OCI-LY7 (cell line): ENCODE measurements around the gene PDZRN3. TPM values are rescaled to one million over a fixed set of nuclear protein-coding genes. Genes with fewer than 3 reads are reported as not detected.

Experiments used
- BruUV-seq: library from RNA; stranded (reverse); fragments of 400-500 nt; replicated peaks from 2 replicates; lab custom pipeline; 2021; lab: Mats Ljungman, UMichigan
- CTCF ChIA-PET: fragments of 300-600 bp; sonication (Branson Sonifier 250); formaldehyde crosslinking; loops from one replicate; lab custom pipeline; 2022; ENCODE audit warnings: antibody characterized with exemption; ENCODE audit not compliant: unreplicated experiment; lab: Charles Lee
- POLR2A ChIA-PET: fragments of 300-600 bp; sonication (Branson Sonifier 250); formaldehyde crosslinking; loops from one replicate; lab custom pipeline; 2022; ENCODE audit warnings: antibody characterized with exemption; lab: Charles Lee
- DNase-seq: peaks from one replicate; pipeline ENCODE4 v3.0.0-alpha.2; 2015; ENCODE audit warnings: low spot score
- H2AFZ ChIP-seq: fragments of 200-600 bp; sonication (generic), shearing (Covaris generic); 2 replicates; pipeline ENCODE4 v1.6.1; 2014; ENCODE audit warnings: mild to moderate bottlenecking, antibody characterized with exemption, low read length, moderate library complexity
- H3K27ac ChIP-seq: fragments of 200-600 bp; sonication (generic); 2 replicates; pipeline ENCODE4 v1.5.1; 2014; ENCODE audit warnings: mixed run types, low read depth, mild to moderate bottlenecking, moderate library complexity, low read length, inconsistent platforms; ENCODE audit not compliant: poor library complexity, severe bottlenecking
- H3K36me3 ChIP-seq: fragments of 200-600 bp; sonication (generic); 2 replicates; pipeline ENCODE4 v1.6.1; 2014; ENCODE audit warnings: mild to moderate bottlenecking, antibody characterized with exemption, low read length, moderate library complexity, mixed read lengths; ENCODE audit not compliant: insufficient read depth
- H3K4me1 ChIP-seq: fragments of 200-600 bp; sonication (generic); 2 replicates; pipeline ENCODE4 v1.5.1; 2014; ENCODE audit warnings: mild to moderate bottlenecking, low read length; ENCODE audit not compliant: insufficient read depth, poor library complexity, severe bottlenecking
- H3K4me2 ChIP-seq: fragments of 200-600 bp; sonication (generic); 2 replicates; pipeline ENCODE4 v1.6.1; 2014; ENCODE audit warnings: mild to moderate bottlenecking, low read length
- H3K4me3 ChIP-seq: fragments of 200-600 bp; sonication (generic); 2 replicates; pipeline ENCODE4 v1.5.1; 2014; ENCODE audit warnings: mild to moderate bottlenecking, low read depth, low read length; ENCODE audit not compliant: poor library complexity, severe bottlenecking
- H3K79me2 ChIP-seq: fragments of 200-600 bp; sonication (generic); 2 replicates; pipeline ENCODE4 v1.6.1; 2016; ENCODE audit warnings: low read depth, mild to moderate bottlenecking, low read length, moderate library complexity, mixed read lengths; ENCODE audit not compliant: insufficient read depth
- H3K9me2 ChIP-seq: fragments of 200-600 bp; sonication (generic); 2 replicates; pipeline ENCODE4 v1.6.1; 2016; ENCODE audit warnings: mild to moderate bottlenecking, low read length, mixed read lengths; ENCODE audit not compliant: insufficient read depth
- H3K9me3 ChIP-seq: fragments of 200-600 bp; sonication (generic); 2 replicates; pipeline ENCODE4 v1.6.1; 2014; ENCODE audit warnings: mild to moderate bottlenecking, mixed run types, low read length, mixed read lengths
- H4K20me1 ChIP-seq: fragments of 200-600 bp; sonication (generic); 2 replicates; pipeline ENCODE4 v1.6.1; 2014; ENCODE audit warnings: mild to moderate bottlenecking, antibody characterized with exemption, low read length, moderate library complexity, mixed read lengths; ENCODE audit not compliant: insufficient read depth
- EZH2phosphoT487 ChIP-seq: fragments of 200-600 bp; sonication (generic); IDR thresholded peaks from 2 replicates; pipeline ENCODE4 v1.6.1; 2018; ENCODE audit warnings: low read depth, borderline replicate concordance, mild to moderate bottlenecking, mixed run types, antibody characterized with exemption, low read length, moderate library complexity, mixed read lengths
- intact Hi-C: fragments of 100-400 bp; cut with micrococcal nuclease; formaldehyde crosslinking; loops from one replicate; pipeline ENCODE4 v1.10.0; 2022; ENCODE audit not compliant: unreplicated experiment
- total RNA-seq, 2 experiments: library from RNA; depleted of rRNA in 1 of 2; stranded (reverse); fragments of >200 nt in 1 of 2; shearing (Covaris generic) in 1 of 2; gene quantifications; 2 replicates each; pipeline ENCODE4 v1.2.3, GENCODE V29; 2014 to 2022
- TF ChIP-seq, protein P1 (sequence below): fragments of 200-600 bp; sonication (generic); conservative IDR thresholded peaks from 2 replicates; pipeline ENCODE4 v1.5.1; 2014; ENCODE audit warnings: mild to moderate bottlenecking, antibody characterized with exemption, low read length, moderate library complexity, mixed read lengths

Gene PDZRN3
- total RNA-seq, 2 experiments from 2014 or later: 0.95 TPM; not detected in 1

DNA sequence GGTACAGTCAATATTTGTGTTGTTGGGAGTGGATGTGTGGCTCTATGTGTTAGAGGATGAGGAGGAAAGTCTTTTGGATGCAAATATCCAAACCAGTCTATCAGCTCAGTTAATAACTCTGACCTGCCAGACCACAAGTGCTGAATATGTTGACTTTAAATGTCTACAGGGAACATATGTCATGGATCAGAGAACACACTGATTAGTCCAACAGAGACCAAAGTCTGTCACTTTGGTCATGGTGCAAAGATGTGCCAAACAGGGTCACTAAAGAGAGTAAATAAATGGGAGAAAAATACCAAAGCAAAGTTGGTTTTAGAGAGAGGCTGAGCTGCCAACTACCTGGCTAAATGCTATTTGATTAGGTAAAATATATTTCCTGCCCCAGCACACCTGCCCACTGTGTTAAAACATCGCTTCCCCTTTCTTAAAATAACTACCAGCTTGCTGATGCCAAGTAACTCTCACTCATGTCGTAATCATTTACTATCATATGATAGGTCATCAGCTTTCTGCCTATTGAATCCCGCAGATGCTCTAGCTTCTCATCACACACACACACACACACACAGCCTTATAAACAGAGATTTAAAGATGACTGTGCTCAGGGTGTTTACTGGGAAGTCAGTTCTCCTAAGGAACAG lies 173.3 kb downstream of the PDZRN3 start:
- Histone ChIP-seq H2AFZ (peak overlapping the region; percentile 33; the same call in 1 of the 2 replicates), H3K36me3 (no peaks in the 10 kb centered on the region), H3K27ac (peak overlapping the region; percentile 57), H3K9me3 (no peaks in the 10 kb centered on the region), H3K4me3 (peak overlapping the region; percentile 37), H3K9me2 (no peaks in the 10 kb centered on the region), H4K20me1 (no peaks in the 10 kb centered on the region), H3K4me1 (peaks cover 46% of the 10 kb centered on the region), H3K4me2 (peak overlapping the region; percentile 70), H3K79me2 (no peaks in the 10 kb centered on the region)
- BruUV-seq: no TSS peak
- ChIA-PET CTCF (interaction anchor here (0.9 kb wide), 1 partner anchor 51 kb away, joined by 3 read pairs; no protein-coding TSS in a partner anchor), POLR2A (interaction anchor here (0.9 to 1.6 kb wide), 5 partner anchors 10 to 51 kb away, joined by 3 to 5 read pairs (median 3); no protein-coding TSS in a partner anchor)
- no peak for TF ChIP-seq EZH2phosphoT487
- TF ChIP-seq, protein P1, sequence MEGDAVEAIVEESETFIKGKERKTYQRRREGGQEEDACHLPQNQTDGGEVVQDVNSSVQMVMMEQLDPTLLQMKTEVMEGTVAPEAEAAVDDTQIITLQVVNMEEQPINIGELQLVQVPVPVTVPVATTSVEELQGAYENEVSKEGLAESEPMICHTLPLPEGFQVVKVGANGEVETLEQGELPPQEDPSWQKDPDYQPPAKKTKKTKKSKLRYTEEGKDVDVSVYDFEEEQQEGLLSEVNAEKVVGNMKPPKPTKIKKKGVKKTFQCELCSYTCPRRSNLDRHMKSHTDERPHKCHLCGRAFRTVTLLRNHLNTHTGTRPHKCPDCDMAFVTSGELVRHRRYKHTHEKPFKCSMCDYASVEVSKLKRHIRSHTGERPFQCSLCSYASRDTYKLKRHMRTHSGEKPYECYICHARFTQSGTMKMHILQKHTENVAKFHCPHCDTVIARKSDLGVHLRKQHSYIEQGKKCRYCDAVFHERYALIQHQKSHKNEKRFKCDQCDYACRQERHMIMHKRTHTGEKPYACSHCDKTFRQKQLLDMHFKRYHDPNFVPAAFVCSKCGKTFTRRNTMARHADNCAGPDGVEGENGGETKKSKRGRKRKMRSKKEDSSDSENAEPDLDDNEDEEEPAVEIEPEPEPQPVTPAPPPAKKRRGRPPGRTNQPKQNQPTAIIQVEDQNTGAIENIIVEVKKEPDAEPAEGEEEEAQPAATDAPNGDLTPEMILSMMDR: no peak
- intact Hi-C loops: loop anchor here (10.0 kb wide), 1 partner anchor 607 kb away; the partner anchor contains the start of gene SHQ1
- peak; percentile 64 for DNase-seq

- no peaks in the 10 kb centered on the region for H3K9me3 ChIP-seq
- intact Hi-C loops: loop anchor here (10.0 kb wide), 1 partner anchor 605 kb away; the partner anchor contains the start of gene SHQ1
- H2AFZ ChIP-seq: peak overlapping the region; percentile 32; the same call in 1 of the 2 replicates
- no peaks in the 10 kb centered on the region for H4K20me1 ChIP-seq
- POLR2A ChIA-PET: interaction anchor here (0.7 to 1.1 kb wide), 2 partner anchors 51 to 55 kb away, joined by 3 read pairs; no protein-coding TSS in a partner anchor
- H3K27ac ChIP-seq: peak overlapping the region; percentile 78
- peaks cover 46% of the 10 kb centered on the region for H3K4me1 ChIP-seq
- CTCF ChIA-PET: interaction anchor here (0.9 kb wide), 1 partner anchor 51 kb away, joined by 3 read pairs; no protein-coding TSS in a partner anchor
- H3K79me2 ChIP-seq: no peaks in the 10 kb centered on the region
- no peaks in the 10 kb centered on the region for H3K9me2 ChIP-seq
- DNase-seq: peak; percentile 4
- TF ChIP-seq, protein P1: no peak
- TF ChIP-seq EZH2phosphoT487: no peak
- no TSS peak for BruUV-seq
- H3K4me2 ChIP-seq: peak overlapping the region; percentile 70
- no peak overlapping the region for H3K4me3 ChIP-seq
- no peaks in the 10 kb centered on the region for H3K36me3 ChIP-seq
Observed at GRCh38 chr3:73449774-73450173, 175.0 kb downstream of the PDZRN3 start.
